AG10803 (cell line): ENCODE measurements around the gene LYZL1.

ENCODE experiments used
- DNase-seq: peaks from one replicate; pipeline ENCODE4 v3.0.0; 2010; ENCODE audit warnings: low read depth
- H3K4me3 ChIP-seq: 2 replicates; pipeline ENCODE4 v1.5.1; 2011; ENCODE audit warnings: mild to moderate bottlenecking, low read length, control low read depth
- CTCF ChIP-seq: conservative IDR thresholded peaks from 2 replicates; pipeline ENCODE4 v1.5.1; 2011; ENCODE audit warnings: mild to moderate bottlenecking, low read length, control low read depth, inconsistent platforms

Gene LYZL1

GRCh38 chr10:29263506-29263905, 25.4 kb upstream of the LYZL1 start:
- H3K4me3 ChIP-seq: no peak overlapping the region
- no peak for TF ChIP-seq CTCF
- DNase-seq: no peak

GRCh38 chr10:29265210-29265768, 23.6 kb upstream of the LYZL1 start:
- no peak for DNase-seq
- H3K4me3 ChIP-seq: no peak overlapping the region
- no peak for TF ChIP-seq CTCF

- H3K4me3 ChIP-seq: no peak overlapping the region
- DNase-seq: peak; percentile 60
- TF ChIP-seq CTCF: no peak
Observed at GRCh38 chr10:29266641-29267040, 22.2 kb upstream of the LYZL1 start.

- TF ChIP-seq CTCF: no peak
Observed at GRCh38 chr10:29268011-29268410, 20.9 kb upstream of the LYZL1 start.

GRCh38 chr10:29269486-29269885, 19.4 kb upstream of the LYZL1 start:
- no peak for DNase-seq
- H3K4me3 ChIP-seq: no peak overlapping the region
- TF ChIP-seq CTCF: no peak

More at GRCh38 chr10:29268011-29268410, 20.9 kb upstream of the LYZL1 start:
- DNase-seq: no peak
- no peak overlapping the region for H3K4me3 ChIP-seq

- no peak for TF ChIP-seq CTCF
- no peak for DNase-seq
- H3K4me3 ChIP-seq: no peak overlapping the region
Observed at GRCh38 chr10:29270883-29271282, 18.0 kb upstream of the LYZL1 start.

- DNase-seq: no peak
- no peak for TF ChIP-seq CTCF
Observed at GRCh38 chr10:29271877-29272276, 17.0 kb upstream of the LYZL1 start.

More at GRCh38 chr10:29271877-29272276, 17.0 kb upstream of the LYZL1 start:
- H3K4me3 ChIP-seq: no peak overlapping the region
